Liver (tissue), 9 donors: ENCODE data around the gene FAM181A. TPM values are rescaled to one million over a fixed set of nuclear protein-coding genes. Genes with fewer than 3 reads are reported as not detected.

ENCODE experiments used
- DNase-seq: peaks from one replicate; pipeline ENCODE4 v3.0.0-alpha.2; 2017; ENCODE audit warnings: low spot score
- H3K27ac ChIP-seq, 2 donors: one replicate each; pipeline ENCODE4 v1.7.0; 2013; ENCODE audit warnings: inconsistent platforms in 2 of 2, low read length in 2 of 2, control low read depth in 1 of 2, low read depth in 1 of 2, mild to moderate bottlenecking in 1 of 2
- H3K27me3 ChIP-seq, 4 donors: one replicate each; pipeline versions ENCODE4 v1.6.1 to v1.7.0; 2013; ENCODE audit warnings: low read length in 3 of 4, inconsistent platforms in 1 of 4, mild to moderate bottlenecking in 1 of 4, moderate library complexity in 1 of 4; ENCODE audit not compliant: control insufficient read depth in 4 of 4, insufficient read depth in 4 of 4
- H3K36me3 ChIP-seq, 4 donors: one replicate each; pipeline versions ENCODE4 v1.6.1 to v1.7.0; 2013; ENCODE audit warnings: low read length in 3 of 4, mild to moderate bottlenecking in 3 of 4, low read depth in 1 of 4, moderate library complexity in 1 of 4; ENCODE audit not compliant: control insufficient read depth in 4 of 4, insufficient read depth in 3 of 4
- H3K4me1 ChIP-seq, 4 donors: one replicate each; pipeline versions ENCODE4 v1.6.1 to v1.7.0; 2013; ENCODE audit warnings: low read length in 3 of 4, mild to moderate bottlenecking in 3 of 4, moderate library complexity in 1 of 4; ENCODE audit not compliant: control insufficient read depth in 4 of 4, insufficient read depth in 4 of 4
- H3K4me3 ChIP-seq, 3 donors: one replicate each; pipeline versions ENCODE4 v1.6.1 to v1.7.0; 2013; ENCODE audit warnings: low read length in 3 of 3, control low read depth in 1 of 3, low read depth in 1 of 3, mild to moderate bottlenecking in 1 of 3
- H3K9ac ChIP-seq, 2 donors: one replicate each; pipeline ENCODE4 v1.7.0; 2013; ENCODE audit warnings: low read length in 2 of 2, mild to moderate bottlenecking in 2 of 2, moderate library complexity in 2 of 2, control low read depth in 1 of 2, low read depth in 1 of 2
- H3K9me3 ChIP-seq, 4 donors: one replicate each; pipeline versions ENCODE4 v1.6.1 to v1.7.0; 2013; ENCODE audit warnings: low read length in 3 of 4; ENCODE audit not compliant: control insufficient read depth in 4 of 4
- ATF3 ChIP-seq: IDR thresholded peaks from 2 replicates; pipeline ENCODE4 v1.6.1; 2016; ENCODE audit warnings: antibody characterized with exemption
- CTCF ChIP-seq: fragments of 150-350 bp; IDR thresholded peaks from 2 replicates; pipeline ENCODE4 v1.5.1; 2017; ENCODE audit warnings: improper control_type of control experiment, low read depth, low read length; ENCODE audit not compliant: missing input control
- EGR1 ChIP-seq, 2 donors: IDR thresholded peaks; 2 replicates each; pipeline ENCODE4 v1.6.1; 2016 to 2018; ENCODE audit warnings: antibody characterized with exemption in 2 of 2, low read depth in 2 of 2
- FOXA1 ChIP-seq: IDR thresholded peaks from 2 replicates; pipeline ENCODE4 v1.6.1; 2016; ENCODE audit warnings: antibody characterized with exemption
- FOXA2 ChIP-seq: IDR thresholded peaks from 2 replicates; pipeline ENCODE4 v1.6.1; 2016; ENCODE audit warnings: antibody characterized with exemption
- GABPA ChIP-seq, 2 donors: IDR thresholded peaks in 1 of 2; conservative IDR thresholded peaks in 1 of 2; 2 replicates each; pipeline ENCODE4 v1.6.1; 2016; ENCODE audit warnings: antibody characterized with exemption in 2 of 2, mild to moderate bottlenecking in 1 of 2, moderate library complexity in 1 of 2
- HNF4A ChIP-seq, 2 donors: conservative IDR thresholded peaks; 2 replicates each; pipeline ENCODE4 v1.6.1; 2016; ENCODE audit warnings: antibody characterized with exemption in 2 of 2, mild to moderate bottlenecking in 2 of 2
- NR2F2 ChIP-seq: IDR thresholded peaks from 2 replicates; pipeline ENCODE4 v1.6.1; 2016; ENCODE audit warnings: antibody characterized with exemption
- RAD21 ChIP-seq, 2 donors: IDR thresholded peaks; 2 replicates each; pipeline ENCODE4 v1.6.1; 2016; ENCODE audit warnings: antibody characterized with exemption in 2 of 2, mild to moderate bottlenecking in 2 of 2
- REST ChIP-seq: IDR thresholded peaks from 2 replicates; pipeline ENCODE4 v1.6.1; 2016; ENCODE audit warnings: antibody characterized with exemption, mild to moderate bottlenecking
- SP1 ChIP-seq: IDR thresholded peaks from 2 replicates; pipeline ENCODE4 v1.6.1; 2018; ENCODE audit warnings: antibody characterized with exemption, mild to moderate bottlenecking
- TAF1 ChIP-seq: conservative IDR thresholded peaks from 2 replicates; pipeline ENCODE4 v1.6.1; 2016; ENCODE audit warnings: antibody characterized with exemption, mild to moderate bottlenecking
- YY1 ChIP-seq: IDR thresholded peaks from 2 replicates; pipeline ENCODE4 v1.6.1; 2016; ENCODE audit warnings: antibody characterized with exemption, mild to moderate bottlenecking
- WGBS: extraction: QIAGEN DNeasy Blood & Tissue Kit; methylation state at CpG from one replicate; pipeline ENCODE4 v1.1.7; 2013; 5-methylcytosine and 5-hydroxymethylcytosine counted together
- polyA plus RNA-seq, 2 donors: library from polyadenylated mRNA; stranded (reverse) in 1 of 2; unstranded in 1 of 2; fragments of 200-250 nt in 1 of 2; fragments of >200 nt in 1 of 2; fragmentation: Nextera tagmentation in 1 of 2; extraction: Ambion mirVana in 1 of 2; gene quantifications; one replicate each; pipeline versions ENCODE4 v1.2.1 to v1.2.3, GENCODE V29; 2013 to 2015
- total RNA-seq, 2 donors: library from RNA; depleted of rRNA; stranded (reverse); fragments of >200 nt; gene quantifications; one replicate each; pipeline ENCODE4 v1.2.3, GENCODE V29; 2014
- donor health status: healthy.
- donor health status: healthy.
- donor health status: healthy.
- donor health status: healthy.
- donor health status: healthy.

Gene FAM181A
- total and polyA plus RNA-seq, 4 donors = not detected

- Histone ChIP-seq H3K27ac (no peak overlapping the region), H3K27me3 (no peaks in the 10 kb centered on the region)
- TF ChIP-seq REST (no peak), SP1 (no peak), FOXA2 (no peak), EGR1 (IDR thresholded peaks at IDR 0.05; ENCODE audit: low read depth in 2 of 2) (no peak), HNF4A (conservative IDR thresholded peaks at IDR 0.05) (no peak), YY1 (no peak), TAF1 (no peak), RAD21 (IDR thresholded peaks at IDR 0.05) (no peak), NR2F2 (no peak), FOXA1 (no peak), GABPA (IDR thresholded peaks at IDR 0.05 in 1 of 2, conservative IDR thresholded peaks at IDR 0.05 in 1 of 2) (no peak)
These were observed 10.4 kb downstream of the FAM181A start for GRCh38 chr14:93937519-93937918.

GRCh38 chr14:93938751-93939303, 11.7 kb downstream of the FAM181A start:
- H3K9ac ChIP-seq = no peak overlapping the region
- DNase-seq = no peak
- H3K27ac ChIP-seq = no peak overlapping the region
- no peaks in the 10 kb centered on the region for H3K36me3 ChIP-seq
- WGBS = 37% methylated on average over 46 of the region's 46 CpGs
- H3K4me3 ChIP-seq = peak overlapping the region in 1 of 3 donors; percentile 36
- no peaks in the 10 kb centered on the region for H3K9me3 ChIP-seq
- H3K4me1 ChIP-seq = peaks cover 0 to 8% (median 2%) of the 10 kb centered on the region in 4 donors
- no peaks in the 10 kb centered on the region for H3K27me3 ChIP-seq
- no peak for TF ChIP-seq YY1
- no peak for TF ChIP-seq ATF3
- TF ChIP-seq FOXA1 = no peak
- TF ChIP-seq EGR1 (IDR thresholded peaks at IDR 0.05; ENCODE audit: low read depth in 2 of 2) = no peak

More at GRCh38 chr14:93937519-93937918, 10.4 kb downstream of the FAM181A start:
- no peaks in the 10 kb centered on the region for H3K36me3 ChIP-seq
- H3K4me3 ChIP-seq = no peak overlapping the region
- no peak for DNase-seq
- WGBS = 83% methylated on average over 13 of the region's 13 CpGs
- H3K9me3 ChIP-seq = no peaks in the 10 kb centered on the region
- H3K9ac ChIP-seq = no peak overlapping the region
- H3K4me1 ChIP-seq = peaks cover 0 to 8% (median 2%) of the 10 kb centered on the region in 4 donors

- Histone ChIP-seq H3K36me3 (no peaks in the 10 kb centered on the region), H3K4me1 (peaks cover 0 to 8% (median 2%) of the 10 kb centered on the region in 4 donors), H3K9ac (no peak overlapping the region), H3K9me3 (no peaks in the 10 kb centered on the region), H3K4me3 (peak overlapping the region in 1 of 3 donors; percentile 36), H3K27ac (no peak overlapping the region), H3K27me3 (no peaks in the 10 kb centered on the region)
- WGBS = 8% methylated on average over 84 of the region's 84 CpGs
- peak; percentile 87 for DNase-seq
- TF ChIP-seq RAD21 (IDR thresholded peaks at IDR 0.05) (peak; percentile 66 to 78), CTCF (peak; percentile 70), FOXA2 (no peak)
These were observed 12.4 kb downstream of the FAM181A start for GRCh38 chr14:93939304-93940229.
